Vagina (tissue), 2 donors: ENCODE measurements around the gene COQ2.

ENCODE experiments used
- POLR2A ChIP-seq, 2 donors: fragments of 450-650 bp; IDR thresholded peaks; one replicate each; pipeline ENCODE4 v1.6.1; 2017; ENCODE audit warnings: antibody characterized with exemption in 2 of 2, mild to moderate bottlenecking in 2 of 2, moderate library complexity in 2 of 2
- POLR2AphosphoS5 ChIP-seq, 2 donors: sonication (generic); formaldehyde crosslinking; IDR thresholded peaks; one replicate each; pipeline ENCODE4 v1.9.0; 2017; ENCODE audit warnings: antibody characterized with exemption in 2 of 2, mild to moderate bottlenecking in 2 of 2, low read depth in 1 of 2; ENCODE audit not compliant: insufficient read depth in 1 of 2
- TF ChIP-seq, protein P1 (sequence below), 3 experiments: fragments of 450-650 bp in 2 of 3; fragments of 200-600 bp in 1 of 3; sonication (generic) in 1 of 3; IDR thresholded peaks; one replicate each; pipeline ENCODE4 v1.5.1; 2017 to 2019; ENCODE audit warnings: antibody characterized with exemption in 3 of 3, mild to moderate bottlenecking in 2 of 3, moderate library complexity in 2 of 3

DNA sequence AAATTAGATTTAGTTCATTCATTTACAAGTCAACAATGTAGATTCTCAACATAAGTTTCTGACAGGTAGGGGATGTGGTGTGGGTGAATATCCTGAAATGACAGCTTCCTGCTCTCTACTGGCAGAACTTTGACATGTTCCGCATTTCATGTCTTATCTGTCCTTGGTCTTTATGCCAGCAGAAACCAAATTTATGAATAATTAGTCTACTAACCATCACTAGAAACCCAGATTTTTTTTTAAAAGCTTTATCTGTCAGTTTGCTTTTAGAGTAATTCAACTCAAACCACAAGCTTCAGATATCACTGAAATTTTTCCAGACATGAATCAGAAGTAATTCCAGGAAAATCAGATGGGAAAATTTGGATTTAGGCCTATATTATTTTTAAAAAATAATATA, 17.9 kb downstream of the COQ2 start:
- no peak for TF ChIP-seq POLR2AphosphoS5 (IDR thresholded peaks at IDR 0.05; ENCODE audit: insufficient read depth in 1 of 2, low read depth in 1 of 2)
- TF ChIP-seq, protein P1, sequence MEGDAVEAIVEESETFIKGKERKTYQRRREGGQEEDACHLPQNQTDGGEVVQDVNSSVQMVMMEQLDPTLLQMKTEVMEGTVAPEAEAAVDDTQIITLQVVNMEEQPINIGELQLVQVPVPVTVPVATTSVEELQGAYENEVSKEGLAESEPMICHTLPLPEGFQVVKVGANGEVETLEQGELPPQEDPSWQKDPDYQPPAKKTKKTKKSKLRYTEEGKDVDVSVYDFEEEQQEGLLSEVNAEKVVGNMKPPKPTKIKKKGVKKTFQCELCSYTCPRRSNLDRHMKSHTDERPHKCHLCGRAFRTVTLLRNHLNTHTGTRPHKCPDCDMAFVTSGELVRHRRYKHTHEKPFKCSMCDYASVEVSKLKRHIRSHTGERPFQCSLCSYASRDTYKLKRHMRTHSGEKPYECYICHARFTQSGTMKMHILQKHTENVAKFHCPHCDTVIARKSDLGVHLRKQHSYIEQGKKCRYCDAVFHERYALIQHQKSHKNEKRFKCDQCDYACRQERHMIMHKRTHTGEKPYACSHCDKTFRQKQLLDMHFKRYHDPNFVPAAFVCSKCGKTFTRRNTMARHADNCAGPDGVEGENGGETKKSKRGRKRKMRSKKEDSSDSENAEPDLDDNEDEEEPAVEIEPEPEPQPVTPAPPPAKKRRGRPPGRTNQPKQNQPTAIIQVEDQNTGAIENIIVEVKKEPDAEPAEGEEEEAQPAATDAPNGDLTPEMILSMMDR (IDR thresholded peaks at IDR 0.05) = no peak
- TF ChIP-seq POLR2A (IDR thresholded peaks at IDR 0.05) = no peak
